ENCODE results near the gene RHBDF2.

- TF ChIP-seq FOXA1 (IDR thresholded peaks at IDR 0.05) (no peak), SP1 (IDR thresholded peaks at IDR 0.05) (no peak), ZNF384 (IDR thresholded peaks at IDR 0.05) (no peak)
Measured at GRCh38 chr17:76433693-76434092, 67.5 kb downstream of the RHBDF2 start.
